Body of pancreas (tissue), 4 donors: Measurements from ENCODE around the gene MMD2. TPM values are rescaled to one million over a fixed set of nuclear protein-coding genes. Genes with fewer than 3 reads are reported as not detected.
"Not testable (repeated sequence)": the region's sequence is repeated elsewhere in the genome, so short reads cannot be mapped to it uniquely, and the experiment has no call there.

Source experiments
- ATAC-seq: fragments of 150-250 bp; one replicate; pipeline ENCODE4 v1.9.1; 2016
- DNase-seq, 4 donors: peaks; one replicate each; pipeline ENCODE4 v3.0.0-alpha.2; 2019
- H3K27ac ChIP-seq, 4 donors: fragments of 200-600 bp; sonication (generic); 1 replicate in 3 of 4; 2 replicates in 1 of 4; pipeline versions ENCODE4 v1.5.1 to v1.6.1; 2016 to 2019; ENCODE audit warnings: mild to moderate bottlenecking in 1 of 4, mixed read lengths in 1 of 4, moderate library complexity in 1 of 4
- H3K27me3 ChIP-seq, 2 donors: fragments of 200-600 bp; sonication (generic); one replicate each; pipeline ENCODE4 v1.6.0; 2016; ENCODE audit warnings: mild to moderate bottlenecking in 1 of 2
- H3K36me3 ChIP-seq, 2 donors: fragments of 200-600 bp; sonication (generic); replicated peaks in 1 of 2; 2 replicates each; pipeline ENCODE4 v1.5.1; 2016; ENCODE audit warnings: low read depth in 2 of 2; ENCODE audit not compliant: insufficient read depth in 1 of 2
- H3K4me1 ChIP-seq: fragments of 200-600 bp; sonication (generic); one replicate; pipeline ENCODE4 v1.6.0; 2016
- H3K4me3 ChIP-seq, 2 donors: fragments of 200-600 bp; sonication (generic); 1 replicate in 1 of 2; 2 replicates in 1 of 2; pipeline ENCODE4 v1.5.1; 2016 to 2019
- H3K9me3 ChIP-seq, 3 donors: fragments of 200-600 bp; sonication (generic); 1 replicate in 2 of 3; 2 replicates in 1 of 3; pipeline ENCODE4 v1.5.1; 2016
- POLR2A ChIP-seq, 3 donors: fragments of 450-650 bp; IDR thresholded peaks; one replicate each; pipeline ENCODE4 v1.6.1; 2016; ENCODE audit warnings: antibody characterized with exemption in 3 of 3, mild to moderate bottlenecking in 2 of 3
- WGBS, 2 donors: methylation state at CpG; one replicate each; pipeline ENCODE4 v1.1.5; 2017; 5-methylcytosine and 5-hydroxymethylcytosine counted together
- intact Hi-C: fragments of 100-400 bp; cut with DNase I; formaldehyde crosslinking; loops from one replicate; pipeline ENCODE4 v1.15.1; 2023
- total RNA-seq, 2 donors: library from RNA; depleted of rRNA; stranded (reverse); fragments of >200 nt; gene quantifications; one replicate each; pipeline ENCODE4 v1.1.0, GENCODE V29; 2016
- TF ChIP-seq, protein P1 (sequence below), 7 experiments: fragments of 450-650 bp in 4 of 7; fragments of 200-600 bp in 3 of 7; sonication (generic) in 3 of 7; IDR thresholded peaks; one replicate each; pipeline ENCODE4 v1.5.1; 2016 to 2019; ENCODE audit warnings: antibody characterized with exemption in 7 of 7

The MMD2 gene
- total RNA-seq, 2 donors from 2014 or later: not detected

DNA sequence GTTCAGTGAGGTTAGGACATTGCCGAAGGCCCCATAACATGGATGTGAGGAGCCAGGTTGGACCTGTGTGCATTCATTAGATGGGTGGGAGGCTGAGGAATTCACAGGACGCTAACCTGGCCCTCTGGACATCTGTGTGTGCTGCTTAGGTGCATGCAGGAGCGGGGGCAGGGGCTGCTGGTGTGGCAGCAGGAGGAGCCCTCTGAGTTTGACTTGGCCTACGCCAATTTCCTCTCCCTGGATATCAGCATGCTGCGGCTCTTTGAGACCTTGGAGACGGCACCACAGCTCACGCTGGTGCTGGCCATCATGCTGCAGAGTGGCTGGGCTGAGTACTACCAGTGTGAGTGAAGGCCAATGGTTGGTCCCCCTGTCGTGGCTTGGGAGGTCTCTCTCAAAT lies 34.5 kb upstream of the MMD2 start:
- ATAC-seq (no peak), DNase-seq (no peak)
- Histone ChIP-seq H3K9me3 (no peaks in the 10 kb centered on the region), H3K27me3 (no peaks in the 10 kb centered on the region), H3K36me3 (peaks cover 0 to 16% of the 10 kb centered on the region in 2 donors), H3K4me3 (no peak overlapping the region), H3K4me1 (no peaks in the 10 kb centered on the region), H3K27ac (no peak overlapping the region)
- intact Hi-C loops: no loop called here
- no peak for TF ChIP-seq POLR2A (IDR thresholded peaks at IDR 0.05)
- TF ChIP-seq, protein P1, sequence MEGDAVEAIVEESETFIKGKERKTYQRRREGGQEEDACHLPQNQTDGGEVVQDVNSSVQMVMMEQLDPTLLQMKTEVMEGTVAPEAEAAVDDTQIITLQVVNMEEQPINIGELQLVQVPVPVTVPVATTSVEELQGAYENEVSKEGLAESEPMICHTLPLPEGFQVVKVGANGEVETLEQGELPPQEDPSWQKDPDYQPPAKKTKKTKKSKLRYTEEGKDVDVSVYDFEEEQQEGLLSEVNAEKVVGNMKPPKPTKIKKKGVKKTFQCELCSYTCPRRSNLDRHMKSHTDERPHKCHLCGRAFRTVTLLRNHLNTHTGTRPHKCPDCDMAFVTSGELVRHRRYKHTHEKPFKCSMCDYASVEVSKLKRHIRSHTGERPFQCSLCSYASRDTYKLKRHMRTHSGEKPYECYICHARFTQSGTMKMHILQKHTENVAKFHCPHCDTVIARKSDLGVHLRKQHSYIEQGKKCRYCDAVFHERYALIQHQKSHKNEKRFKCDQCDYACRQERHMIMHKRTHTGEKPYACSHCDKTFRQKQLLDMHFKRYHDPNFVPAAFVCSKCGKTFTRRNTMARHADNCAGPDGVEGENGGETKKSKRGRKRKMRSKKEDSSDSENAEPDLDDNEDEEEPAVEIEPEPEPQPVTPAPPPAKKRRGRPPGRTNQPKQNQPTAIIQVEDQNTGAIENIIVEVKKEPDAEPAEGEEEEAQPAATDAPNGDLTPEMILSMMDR (IDR thresholded peaks at IDR 0.05): no peak
- WGBS, 2 donors: 93 to 95% methylated on average over 3 to 8 of the region's 8 CpGs

DNA sequence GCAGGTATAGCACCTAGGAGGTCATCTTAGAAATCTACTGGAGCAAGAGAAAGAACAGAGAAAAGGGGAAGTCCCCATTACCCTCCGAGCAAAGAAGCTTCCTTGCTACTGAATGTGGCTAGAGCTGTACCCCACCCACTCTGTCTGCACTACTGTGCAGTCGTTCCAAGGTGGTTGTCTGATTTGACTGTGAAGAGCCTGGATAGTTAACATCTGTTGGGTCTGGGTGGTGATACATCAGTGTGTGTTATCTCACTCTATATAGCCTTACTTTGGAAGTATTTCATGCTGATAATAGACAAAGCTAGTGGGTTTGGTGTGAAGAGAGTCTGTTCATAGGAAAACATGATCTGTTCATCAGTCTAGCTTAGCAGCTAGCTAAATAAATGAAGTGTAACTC lies 23.8 kb upstream of the MMD2 start:
- H3K9me3 ChIP-seq, H3K4me3 ChIP-seq, H3K27ac ChIP-seq, H3K4me1 ChIP-seq, H3K27me3 ChIP-seq, ATAC-seq, intact Hi-C loops, DNase-seq: not testable (repeated sequence)
- WGBS, 2 donors: 29 to 40% methylated on average over 1 of the region's 2 CpGs
- peaks cover 0 to 18% of the 10 kb centered on the region in 2 donors for H3K36me3 ChIP-seq

DNA sequence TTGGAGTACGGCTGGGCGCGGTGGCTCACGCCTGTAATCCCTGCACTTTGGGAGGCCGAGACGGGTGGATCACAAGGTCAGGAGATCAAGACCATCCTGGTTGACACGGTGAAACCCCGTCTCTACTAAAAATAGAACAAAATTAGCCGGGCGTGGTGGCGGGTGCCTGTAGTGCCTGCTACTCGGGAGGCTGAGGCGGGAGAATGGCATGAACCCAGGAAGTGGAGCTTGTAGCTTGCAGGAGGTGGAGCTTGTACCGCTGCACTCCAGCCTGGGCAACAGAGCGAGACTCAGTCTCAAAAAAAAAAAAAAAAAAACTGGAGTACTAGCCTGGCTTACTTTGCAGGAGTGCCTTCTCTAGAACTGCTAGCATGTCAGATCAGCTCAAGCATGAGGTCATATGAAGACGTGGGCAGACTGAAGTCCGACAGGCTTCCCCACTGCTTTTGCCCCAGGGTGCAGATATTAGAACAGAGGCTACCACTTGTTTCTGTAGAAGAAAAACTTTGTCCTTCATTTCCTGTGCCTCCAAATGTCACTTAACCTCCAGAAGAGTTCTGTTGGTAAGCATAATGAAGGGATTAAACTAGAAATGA lies 22.4 kb upstream of the MMD2 start:
- H3K4me3 ChIP-seq, H3K9me3 ChIP-seq, H3K27me3 ChIP-seq, H3K4me1 ChIP-seq, ATAC-seq, intact Hi-C loops, DNase-seq, H3K27ac ChIP-seq: not testable (repeated sequence)
- 94 to 99% methylated on average over 17 of the region's 17 CpGs for WGBS, 2 donors
- peaks cover 0 to 19% of the 10 kb centered on the region in 2 donors for H3K36me3 ChIP-seq

DNA sequence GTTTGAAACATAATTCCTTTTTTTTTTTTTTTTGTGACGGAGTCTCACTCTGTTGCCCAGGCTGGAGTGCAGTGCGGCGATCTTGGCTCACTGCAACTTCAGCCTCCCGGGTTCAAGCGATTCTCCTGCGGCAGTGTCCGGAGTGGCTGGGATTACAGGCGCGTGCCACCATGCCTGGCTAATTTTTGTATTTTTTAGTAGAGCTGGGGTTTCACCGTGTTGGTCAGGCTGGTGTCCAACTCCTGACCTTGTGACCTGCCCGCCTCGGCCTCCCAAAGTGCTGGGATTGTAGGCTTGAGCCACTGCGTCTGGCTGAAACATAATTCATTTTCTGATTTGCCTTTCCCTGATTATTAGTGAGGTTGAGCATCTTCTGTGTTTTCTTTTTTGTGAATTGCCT lies 16.6 kb upstream of the MMD2 start:
- H3K4me3 ChIP-seq, intact Hi-C loops, DNase-seq, H3K36me3 ChIP-seq, H3K27me3 ChIP-seq, H3K9me3 ChIP-seq, H3K27ac ChIP-seq, ATAC-seq: not testable (repeated sequence)
- 86 to 96% methylated on average over 11 to 12 of the region's 13 CpGs for WGBS, 2 donors
- peaks cover 10% of the 10 kb centered on the region for H3K4me1 ChIP-seq

DNA sequence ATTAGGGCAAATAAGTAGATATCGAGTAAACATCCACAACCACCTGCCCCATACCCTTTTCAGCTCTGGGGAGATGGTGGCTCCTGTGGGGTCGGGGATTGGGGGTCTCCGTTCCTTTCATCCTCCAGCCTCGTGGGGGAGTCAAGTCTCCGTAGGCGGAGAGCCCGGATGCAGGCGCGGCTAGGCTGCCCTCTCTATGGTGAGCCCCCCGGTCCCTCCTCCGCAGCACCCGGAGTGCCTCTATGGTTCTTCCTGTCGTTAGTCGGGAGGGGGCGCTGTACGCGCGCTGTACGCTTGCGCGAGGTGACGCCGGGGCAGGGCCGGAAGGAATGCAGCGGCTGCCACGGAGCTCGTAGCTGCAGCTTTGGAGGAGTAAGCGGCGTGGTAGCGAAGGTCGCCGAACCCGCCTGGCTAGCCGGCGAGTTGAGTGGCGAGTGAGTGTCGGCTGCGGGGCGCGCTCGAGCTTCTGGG lies 14.8 kb upstream of the MMD2 start:
- intact Hi-C loops: no loop called here
- TF ChIP-seq POLR2A (IDR thresholded peaks at IDR 0.05): peak; percentile 34 to 64 (median 62)
- TF ChIP-seq, protein P1 (IDR thresholded peaks at IDR 0.05): peak; percentile 58 to 92 (median 80)
- H3K4me3 ChIP-seq: peak overlapping the region; percentile 86 to 89
- peaks cover 0 to 7% of the 10 kb centered on the region in 2 donors for H3K36me3 ChIP-seq
- peaks cover 10% of the 10 kb centered on the region for H3K4me1 ChIP-seq
- H3K27me3 ChIP-seq: no peaks in the 10 kb centered on the region
- 3 to 5% methylated on average over 25 to 41 of the region's 41 CpGs for WGBS, 2 donors
- peak overlapping the region; percentile 86 to 95 (median 88) for H3K27ac ChIP-seq
- ATAC-seq (peak; percentile 94), DNase-seq (peak; percentile 88 to 90 (median 89))
- H3K9me3 ChIP-seq: no peaks in the 10 kb centered on the region

DNA sequence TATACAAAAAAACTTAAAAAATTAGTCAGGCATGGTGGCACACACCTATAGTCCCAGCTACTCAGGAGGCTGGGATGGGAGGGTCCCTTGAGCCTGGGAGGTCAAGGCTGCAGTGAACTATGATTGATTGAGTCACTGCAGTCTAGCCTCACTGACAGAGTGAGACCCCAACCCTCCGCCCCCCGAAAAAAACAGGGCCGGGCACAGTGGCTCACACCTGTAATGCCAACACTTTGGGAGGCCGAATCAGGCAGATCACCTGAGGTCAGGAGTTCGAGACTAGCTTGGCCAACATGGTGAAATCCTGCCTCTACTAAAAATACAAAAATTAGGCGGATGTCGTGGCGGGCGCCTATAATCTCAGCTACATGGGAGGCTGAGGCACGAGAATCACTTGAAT lies 13.5 kb upstream of the MMD2 start:
- intact Hi-C loops, H3K36me3 ChIP-seq, H3K4me3 ChIP-seq, H3K27me3 ChIP-seq, ATAC-seq, DNase-seq, H3K27ac ChIP-seq, H3K9me3 ChIP-seq: not testable (repeated sequence)
- WGBS, 2 donors: 73 to 95% methylated on average over 4 to 9 of the region's 10 CpGs
- peaks cover 10% of the 10 kb centered on the region for H3K4me1 ChIP-seq
